IPS DF 6.9 (cell line): Measurements from ENCODE around the gene MGAT4A.
A peak's percentile ranks its signal among the peaks of the same experiment; 100 is the strongest.

Source experiments
- DNase-seq: peaks from one replicate; pipeline ENCODE4 v3.0.0-alpha.2; 2013; ENCODE audit warnings: low read depth, low spot score
- H3K27ac ChIP-seq: one replicate; pipeline ENCODE4 v1.5.1; 2013; ENCODE audit warnings: low read length, control low read depth
- H3K27me3 ChIP-seq: 2 replicates; pipeline ENCODE4 v1.6.1; 2013; ENCODE audit warnings: mild to moderate bottlenecking, low read length; ENCODE audit not compliant: control insufficient read depth, insufficient read depth
- H3K36me3 ChIP-seq: 2 replicates; pipeline ENCODE4 v1.6.1; 2013; ENCODE audit warnings: low read length; ENCODE audit not compliant: control insufficient read depth, insufficient read depth
- H3K4me1 ChIP-seq: 2 replicates; pipeline ENCODE4 v1.6.1; 2013; ENCODE audit warnings: low read length; ENCODE audit not compliant: control insufficient read depth, insufficient read depth
- H3K4me3 ChIP-seq: 2 replicates; pipeline ENCODE4 v1.5.1; 2013; ENCODE audit warnings: mild to moderate bottlenecking, low read length
- H3K9me3 ChIP-seq: 2 replicates; pipeline ENCODE4 v1.6.1; 2013; ENCODE audit warnings: low read length, inconsistent platforms; ENCODE audit not compliant: control insufficient read depth, insufficient read depth
- WGBS: extraction: QIAGEN DNeasy Blood & Tissue Kit; methylation state at CpG from one replicate; pipeline ENCODE4 v1.1.7; 2013; ENCODE audit warnings: mixed read lengths, missing lambda C conversion rate; ENCODE audit not compliant: insufficient read length, insufficient coverage; 5-methylcytosine and 5-hydroxymethylcytosine counted together

MGAT4A gene

GRCh38 chr2:98658816-98659490 lies 72.0 kb downstream of the MGAT4A start:
- DNase-seq = no peak
- Histone ChIP-seq H3K36me3 (no peaks in the 10 kb centered on the region), H3K4me3 (no peak overlapping the region), H3K4me1 (no peaks in the 10 kb centered on the region), H3K9me3 (no peaks in the 10 kb centered on the region), H3K27me3 (no peaks in the 10 kb centered on the region), H3K27ac (no peak overlapping the region)
- WGBS = no CpG with 5 or more reads among the region's 4 CpGs

DNA sequence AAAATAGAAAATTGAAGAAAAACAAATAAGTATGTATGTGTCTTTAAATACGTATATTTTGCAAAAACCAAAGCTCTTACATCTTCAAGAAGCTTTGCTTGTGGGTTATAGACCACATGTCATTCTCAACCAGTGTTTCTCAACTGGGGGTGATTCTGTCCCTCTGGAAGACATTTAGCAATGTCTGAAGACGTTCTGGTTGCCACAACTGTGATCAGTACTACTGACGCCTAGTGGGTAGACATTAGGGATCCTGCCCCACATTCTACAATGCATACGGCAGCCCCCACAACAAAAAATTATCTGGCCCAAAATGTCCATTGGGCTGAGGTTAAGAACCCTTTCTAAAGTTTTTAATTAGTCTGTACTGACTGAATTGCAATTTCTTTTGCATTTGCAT lies 74.1 kb downstream of the MGAT4A start:
- Histone ChIP-seq H3K27me3 (no peaks in the 10 kb centered on the region), H3K36me3 (no peaks in the 10 kb centered on the region), H3K4me3 (no peak overlapping the region), H3K9me3 (no peaks in the 10 kb centered on the region), H3K27ac (no peak overlapping the region), H3K4me1 (no peaks in the 10 kb centered on the region)
- WGBS = no CpG with 5 or more reads among the region's 4 CpGs
- DNase-seq = no peak

GRCh38 chr2:98654699-98655495 lies 76.0 kb downstream of the MGAT4A start:
- WGBS = no CpG with 5 or more reads among the region's 3 CpGs
- DNase-seq = no peak
- Histone ChIP-seq H3K4me1 (no peaks in the 10 kb centered on the region), H3K4me3 (no peak overlapping the region), H3K36me3 (no peaks in the 10 kb centered on the region), H3K27ac (no peak overlapping the region), H3K27me3 (no peaks in the 10 kb centered on the region), H3K9me3 (no peaks in the 10 kb centered on the region)

- Histone ChIP-seq H3K27me3 (no peaks in the 10 kb centered on the region), H3K4me1 (no peaks in the 10 kb centered on the region), H3K27ac (no peak overlapping the region), H3K9me3 (no peaks in the 10 kb centered on the region), H3K4me3 (no peak overlapping the region), H3K36me3 (no peaks in the 10 kb centered on the region)
- no peak for DNase-seq
- WGBS = no CpG with 5 or more reads among the region's 1 CpG
Measured at GRCh38 chr2:98650998-98651397, 79.9 kb downstream of the MGAT4A start.

- Histone ChIP-seq H3K27me3 (no peaks in the 10 kb centered on the region), H3K27ac (no peak overlapping the region), H3K9me3 (no peaks in the 10 kb centered on the region), H3K4me3 (no peak overlapping the region), H3K36me3 (no peaks in the 10 kb centered on the region), H3K4me1 (no peaks in the 10 kb centered on the region)
- no CpG with 5 or more reads among the region's 1 CpG for WGBS
- no peak for DNase-seq
Measured at GRCh38 chr2:98649992-98650375, 80.9 kb downstream of the MGAT4A start.

GRCh38 chr2:98649135-98649991 lies 81.6 kb downstream of the MGAT4A start:
- no peak overlapping the region for H3K27ac ChIP-seq
- no peaks in the 10 kb centered on the region for H3K27me3 ChIP-seq
- peak; percentile 82 for DNase-seq
- WGBS = no CpG with 5 or more reads among the region's 4 CpGs
- no peaks in the 10 kb centered on the region for H3K4me1 ChIP-seq
- H3K36me3 ChIP-seq = no peaks in the 10 kb centered on the region
- H3K4me3 ChIP-seq = no peak overlapping the region
- no peaks in the 10 kb centered on the region for H3K9me3 ChIP-seq

GRCh38 chr2:98648451-98648850 lies 82.5 kb downstream of the MGAT4A start:
- DNase-seq = no peak
- Histone ChIP-seq H3K4me1 (no peaks in the 10 kb centered on the region), H3K27ac (no peak overlapping the region), H3K4me3 (no peak overlapping the region), H3K36me3 (no peaks in the 10 kb centered on the region), H3K9me3 (no peaks in the 10 kb centered on the region), H3K27me3 (no peaks in the 10 kb centered on the region)
- WGBS = no CpG with 5 or more reads among the region's 4 CpGs

DNA sequence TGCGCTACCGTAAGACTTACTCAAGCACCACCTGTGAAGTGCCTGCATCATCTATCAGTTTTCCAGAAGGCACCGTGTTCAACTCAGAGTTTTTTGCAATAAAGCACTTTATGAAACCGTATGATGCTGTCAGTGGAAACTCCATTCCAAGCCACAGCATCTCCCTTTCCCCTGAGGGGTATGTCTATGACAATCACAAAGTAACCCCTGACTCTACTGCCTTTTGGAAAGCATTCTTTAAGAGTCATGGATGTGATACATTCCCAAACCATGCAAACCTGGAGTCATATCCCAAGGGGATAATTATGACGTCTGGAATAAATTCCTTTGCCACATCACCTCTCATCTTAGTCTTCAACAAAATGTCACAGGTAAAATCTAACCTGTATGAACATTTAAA lies 83.3 kb downstream of the MGAT4A start:
- no CpG with 5 or more reads among the region's 5 CpGs for WGBS
- Histone ChIP-seq H3K36me3 (no peaks in the 10 kb centered on the region), H3K27me3 (no peaks in the 10 kb centered on the region), H3K27ac (no peak overlapping the region), H3K4me3 (no peak overlapping the region), H3K9me3 (no peaks in the 10 kb centered on the region), H3K4me1 (no peaks in the 10 kb centered on the region)
- no peak for DNase-seq

- H3K27me3 ChIP-seq = no peaks in the 10 kb centered on the region
- H3K36me3 ChIP-seq = no peaks in the 10 kb centered on the region
- H3K4me1 ChIP-seq = no peaks in the 10 kb centered on the region
- no CpG with 5 or more reads among the region's 5 CpGs for WGBS
- no peak overlapping the region for H3K27ac ChIP-seq
- no peaks in the 10 kb centered on the region for H3K9me3 ChIP-seq
- H3K4me3 ChIP-seq = no peak overlapping the region
- DNase-seq = no peak
Measured at GRCh38 chr2:98643496-98644100, 87.3 kb downstream of the MGAT4A start.
